Stomach (tissue), 4 donors: Measurements from ENCODE around the gene MGME1.

ENCODE experiments used
- EP300 ChIP-seq: sonication (generic); formaldehyde crosslinking; IDR thresholded peaks from one replicate; pipeline ENCODE4 v1.6.1; 2017; ENCODE audit warnings: antibody characterized with exemption
- POLR2AphosphoS5 ChIP-seq, 3 donors: sonication (generic); formaldehyde crosslinking; IDR thresholded peaks; one replicate each; pipeline ENCODE4 v1.6.1; 2016; ENCODE audit warnings: antibody characterized with exemption in 3 of 3
- TF ChIP-seq, protein P1 (sequence below), 7 experiments: fragments of 450-650 bp in 4 of 7; fragments of 200-600 bp in 3 of 7; sonication (generic) in 3 of 7; IDR thresholded peaks; one replicate each; pipeline ENCODE4 v1.5.1; 2016 to 2019; ENCODE audit warnings: antibody characterized with exemption in 7 of 7, control low read depth in 2 of 7, mild to moderate bottlenecking in 1 of 7

DNA sequence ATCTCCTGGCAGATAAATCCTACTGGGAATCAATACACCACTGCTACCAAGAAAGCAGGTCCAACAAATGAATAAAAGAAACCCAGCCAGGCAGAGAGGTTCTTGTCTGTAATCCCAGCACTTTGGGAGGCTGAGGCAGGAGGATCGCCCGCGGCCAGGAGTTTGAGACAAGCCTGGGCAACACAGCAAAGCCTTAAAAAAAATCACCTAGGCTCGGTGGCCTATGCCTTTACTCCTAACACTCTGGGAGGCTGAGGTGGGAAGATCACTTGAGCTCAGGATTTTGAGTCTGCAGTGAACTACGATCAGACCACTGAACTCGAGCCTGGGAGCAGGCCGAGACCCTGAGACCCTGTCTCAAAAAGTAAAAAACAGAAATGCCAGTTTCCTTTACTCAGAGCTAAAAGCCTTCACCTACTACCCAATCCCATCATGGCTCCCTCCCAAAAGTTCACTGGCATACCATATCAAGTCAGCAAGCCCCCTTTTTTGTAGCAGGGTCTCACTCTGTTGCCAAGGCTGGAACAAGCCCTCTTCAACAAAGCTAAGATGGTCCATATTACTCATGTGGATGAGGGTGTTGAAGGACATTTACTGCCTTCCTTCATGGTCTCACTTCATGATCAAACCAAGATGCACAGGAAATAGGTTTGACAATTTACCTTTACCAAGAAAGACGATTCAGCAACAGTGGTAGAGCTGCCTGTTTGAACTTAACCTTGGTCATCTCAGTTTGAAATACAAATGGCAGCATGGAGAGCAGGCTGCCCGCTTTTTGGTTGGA, 5.5 kb upstream of the MGME1 start:
- no peak for TF ChIP-seq POLR2AphosphoS5 (IDR thresholded peaks at IDR 0.05)
- TF ChIP-seq, protein P1, sequence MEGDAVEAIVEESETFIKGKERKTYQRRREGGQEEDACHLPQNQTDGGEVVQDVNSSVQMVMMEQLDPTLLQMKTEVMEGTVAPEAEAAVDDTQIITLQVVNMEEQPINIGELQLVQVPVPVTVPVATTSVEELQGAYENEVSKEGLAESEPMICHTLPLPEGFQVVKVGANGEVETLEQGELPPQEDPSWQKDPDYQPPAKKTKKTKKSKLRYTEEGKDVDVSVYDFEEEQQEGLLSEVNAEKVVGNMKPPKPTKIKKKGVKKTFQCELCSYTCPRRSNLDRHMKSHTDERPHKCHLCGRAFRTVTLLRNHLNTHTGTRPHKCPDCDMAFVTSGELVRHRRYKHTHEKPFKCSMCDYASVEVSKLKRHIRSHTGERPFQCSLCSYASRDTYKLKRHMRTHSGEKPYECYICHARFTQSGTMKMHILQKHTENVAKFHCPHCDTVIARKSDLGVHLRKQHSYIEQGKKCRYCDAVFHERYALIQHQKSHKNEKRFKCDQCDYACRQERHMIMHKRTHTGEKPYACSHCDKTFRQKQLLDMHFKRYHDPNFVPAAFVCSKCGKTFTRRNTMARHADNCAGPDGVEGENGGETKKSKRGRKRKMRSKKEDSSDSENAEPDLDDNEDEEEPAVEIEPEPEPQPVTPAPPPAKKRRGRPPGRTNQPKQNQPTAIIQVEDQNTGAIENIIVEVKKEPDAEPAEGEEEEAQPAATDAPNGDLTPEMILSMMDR (IDR thresholded peaks at IDR 0.05) = no peak
- no peak for TF ChIP-seq EP300
